Glutamatergic neuron (in vitro differentiated cells): ENCODE results near the gene NEDD9. TPM values are rescaled to one million over a fixed set of nuclear protein-coding genes. Genes with fewer than 3 reads are reported as not detected.

Experiments
- DNase-seq: peaks from one replicate; pipeline ENCODE4 v3.0.0; 2022
- H3K27ac Mint-ChIP-seq: one replicate; pipeline ENCODE4 v1.8.0; 2020; ENCODE audit warnings: mild to moderate bottlenecking, mixed read lengths, inconsistent platforms; ENCODE audit not compliant: unreplicated experiment
- H3K27me3 Mint-ChIP-seq: one replicate; pipeline ENCODE4 v1.8.0; 2020; ENCODE audit warnings: mild to moderate bottlenecking, moderate library complexity, mixed read lengths, inconsistent platforms; ENCODE audit not compliant: unreplicated experiment
- H3K36me3 Mint-ChIP-seq: one replicate; pipeline ENCODE4 v1.8.0; 2020; ENCODE audit warnings: mild to moderate bottlenecking, mixed read lengths, inconsistent platforms; ENCODE audit not compliant: unreplicated experiment
- H3K4me1 Mint-ChIP-seq: one replicate; pipeline ENCODE4 v1.8.0; 2020; ENCODE audit warnings: mild to moderate bottlenecking, low read depth, mixed read lengths, inconsistent platforms; ENCODE audit not compliant: unreplicated experiment
- H3K4me3 Mint-ChIP-seq: one replicate; pipeline ENCODE4 v1.8.0; 2020; ENCODE audit warnings: mild to moderate bottlenecking, mixed read lengths, inconsistent platforms; ENCODE audit not compliant: unreplicated experiment
- H3K9me3 Mint-ChIP-seq: one replicate; pipeline ENCODE4 v1.8.0; 2020; ENCODE audit warnings: mild to moderate bottlenecking, moderate library complexity, mixed read lengths, inconsistent platforms; ENCODE audit not compliant: unreplicated experiment
- CTCF ChIP-seq: fragments of 200-600 bp; sonication (generic); IDR thresholded peaks from one replicate; pipeline ENCODE4 v1.5.0; 2021; ENCODE audit not compliant: partially characterized antibody, unreplicated experiment
- total RNA-seq: library from RNA; stranded (reverse); fragmentation: NEBNext Ultra II Directional; extraction: Animal tissue kit (Norgen Biotek cat#: 25700); gene quantifications from one replicate; pipeline ENCODE4 v1.2.1, GENCODE V29; 2021; ENCODE audit not compliant: unreplicated experiment

NEDD9 gene
- total RNA-seq, 1 donor from 2014 or later: 0.71 TPM

- DNase-seq: no peak
- Mint-ChIP-seq H3K27ac (no peak overlapping the region), H3K4me3 (no peak overlapping the region), H3K9me3 (no peaks in the 10 kb centered on the region), H3K27me3 (no peaks in the 10 kb centered on the region), H3K36me3 (no peaks in the 10 kb centered on the region), H3K4me1 (no peaks in the 10 kb centered on the region)
- no peak for TF ChIP-seq CTCF
These were observed 64.3 kb downstream of the NEDD9 start for GRCh38 chr6:11168091-11168635.

- H3K27me3 Mint-ChIP-seq: no peaks in the 10 kb centered on the region
- TF ChIP-seq CTCF: no peak
- H3K4me3 Mint-ChIP-seq: no peak overlapping the region
- H3K9me3 Mint-ChIP-seq: no peaks in the 10 kb centered on the region
- no peak for DNase-seq
- no peaks in the 10 kb centered on the region for H3K36me3 Mint-ChIP-seq
- H3K4me1 Mint-ChIP-seq: no peaks in the 10 kb centered on the region
- H3K27ac Mint-ChIP-seq: no peak overlapping the region
These were observed 65.5 kb downstream of the NEDD9 start for GRCh38 chr6:11166948-11167347.

- no peak overlapping the region for H3K4me3 Mint-ChIP-seq
- no peaks in the 10 kb centered on the region for H3K4me1 Mint-ChIP-seq
- H3K9me3 Mint-ChIP-seq: no peaks in the 10 kb centered on the region
- DNase-seq: no peak
- no peaks in the 10 kb centered on the region for H3K27me3 Mint-ChIP-seq
- H3K36me3 Mint-ChIP-seq: no peaks in the 10 kb centered on the region
- TF ChIP-seq CTCF: no peak
- H3K27ac Mint-ChIP-seq: no peak overlapping the region
These were observed 67.5 kb downstream of the NEDD9 start for GRCh38 chr6:11164717-11165646.

- H3K9me3 Mint-ChIP-seq: no peaks in the 10 kb centered on the region
These were observed 68.5 kb downstream of the NEDD9 start for GRCh38 chr6:11163932-11164331.

More at GRCh38 chr6:11163932-11164331, 68.5 kb downstream of the NEDD9 start:
- DNase-seq: no peak
- no peaks in the 10 kb centered on the region for H3K36me3 Mint-ChIP-seq
- H3K4me3 Mint-ChIP-seq: no peak overlapping the region
- no peak for TF ChIP-seq CTCF
- no peaks in the 10 kb centered on the region for H3K27me3 Mint-ChIP-seq
- H3K27ac Mint-ChIP-seq: no peak overlapping the region
- H3K4me1 Mint-ChIP-seq: no peaks in the 10 kb centered on the region
